ENCODE results near the gene MAP4K2.

GRCh38 chr11:64851831-64852351 is 48.9 kb upstream of the MAP4K2 start:
- TF ChIP-seq CTCF (IDR thresholded peaks at IDR 0.05; ENCODE audit: low read length): no peak
- no peak for TF ChIP-seq EZH2 (optimal IDR thresholded peaks at IDR 0.05; ENCODE audit: low read depth, low read length)

Data from MM.1S (cell line).